Measurements from ENCODE around the gene XPC.

Gene XPC

DNA sequence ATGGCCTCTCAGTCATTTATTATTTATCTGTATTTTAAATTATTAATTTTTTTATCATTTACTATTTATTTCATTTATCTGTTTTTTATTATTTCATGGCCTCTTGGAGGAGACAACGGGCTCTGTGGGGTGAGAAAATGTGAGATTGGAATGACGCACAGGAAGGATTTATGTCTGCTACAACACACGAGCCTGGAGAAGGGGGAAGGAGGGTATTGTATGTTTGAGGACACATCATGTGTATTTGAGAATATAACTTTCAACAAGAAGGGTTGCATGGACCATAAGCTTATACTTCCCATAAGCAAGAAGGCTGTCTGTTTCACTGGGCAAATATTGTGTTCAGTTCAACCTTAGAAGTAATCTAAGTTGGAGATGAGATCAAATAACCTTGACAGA lies 31.9 kb upstream of the XPC start:
- H3K4me3 ChIP-seq (ENCODE audit: low read depth, low read length), result no peak overlapping the region
- no peak for TF ChIP-seq CTCF (IDR thresholded peaks at IDR 0.05; ENCODE audit: insufficient read depth, low read length, missing control alignments)
- CTCF ChIA-PET, result interaction anchor here (0.8 to 6.8 kb wide), 7 partner anchors 9 to 257 kb away, joined by 3 to 40 read pairs (median 10); no protein-coding TSS in a partner anchor
- POLR2A ChIA-PET, result interaction anchor here (0.6 to 2.0 kb wide), 13 partner anchors 10 to 262 kb away, joined by 3 to 8 read pairs (median 4); partner anchors contain the start of genes LSM3 and XPC
- DNase-seq (ENCODE audit: low read depth, low spot score), result no peak

- CTCF ChIA-PET, result interaction anchor here (2.2 to 6.8 kb wide), 4 partner anchors 8 to 252 kb away, joined by 10 to 40 read pairs (median 25); no protein-coding TSS in a partner anchor
- POLR2A ChIA-PET, result interaction anchor here (0.9 to 1.8 kb wide), 4 partner anchors 31 to 251 kb away, joined by 3 to 8 read pairs (median 4); partner anchors contain the start of genes LSM3 and XPC
These were observed 31.3 kb upstream of the XPC start for GRCh38 chr3:14209581-14210289.

GRCh38 chr3:14208977-14209394 lies 30.6 kb upstream of the XPC start:
- CTCF ChIA-PET, result interaction anchor here (2.2 to 3.6 kb wide), 2 partner anchors 8 to 253 kb away, joined by 10 to 21 read pairs; no protein-coding TSS in a partner anchor
- POLR2A ChIA-PET, result no interaction called here
- H3K4me3 ChIP-seq (ENCODE audit: low read depth, low read length), result no peak overlapping the region
- TF ChIP-seq CTCF (IDR thresholded peaks at IDR 0.05; ENCODE audit: insufficient read depth, low read length, missing control alignments), result no peak
- no peak for DNase-seq (ENCODE audit: low read depth, low spot score)

More at GRCh38 chr3:14209581-14210289, 31.3 kb upstream of the XPC start:
- TF ChIP-seq CTCF (IDR thresholded peaks at IDR 0.05; ENCODE audit: insufficient read depth, low read length, missing control alignments), result no peak
- no peak for DNase-seq (ENCODE audit: low read depth, low spot score)
- H3K4me3 ChIP-seq (ENCODE audit: low read depth, low read length), result no peak overlapping the region

- no peak for DNase-seq (ENCODE audit: low read depth, low spot score)
- ChIA-PET CTCF (interaction anchor here (0.6 to 12.1 kb wide), 5 partner anchors 16 to 259 kb away, joined by 3 to 303 read pairs (median 3); no protein-coding TSS in a partner anchor), POLR2A (no interaction called here)
- TF ChIP-seq CTCF (IDR thresholded peaks at IDR 0.05; ENCODE audit: insufficient read depth, low read length, missing control alignments), result no peak
- H3K4me3 ChIP-seq (ENCODE audit: low read depth, low read length), result no peak overlapping the region
These were observed 29.8 kb upstream of the XPC start for GRCh38 chr3:14208168-14208567.

- H3K4me3 ChIP-seq (ENCODE audit: low read depth, low read length), result no peak overlapping the region
- CTCF ChIA-PET, result interaction anchor here (0.8 to 12.1 kb wide), 11 partner anchors 9 to 341 kb away, joined by 3 to 303 read pairs (median 37); partner anchors contain the start of gene SLC6A6
- no peak for DNase-seq (ENCODE audit: low read depth, low spot score)
- no peak for TF ChIP-seq CTCF (IDR thresholded peaks at IDR 0.05; ENCODE audit: insufficient read depth, low read length, missing control alignments)
- POLR2A ChIA-PET, result no interaction called here
These were observed 28.3 kb upstream of the XPC start for GRCh38 chr3:14206548-14207177.
